Karpas-422 (cell line): ENCODE results near the gene TBC1D30. TPM values are rescaled to one million over a fixed set of nuclear protein-coding genes. Genes with fewer than 3 reads are reported as not detected.
"Not testable (repeated sequence)": the region's sequence is repeated elsewhere in the genome, so short reads cannot be mapped to it uniquely, and the experiment has no call there.

ENCODE experiments used
- DNase-seq: peaks from one replicate; pipeline ENCODE4 v3.0.0-alpha.2; 2015
- H2AFZ ChIP-seq: fragments of 200-600 bp; sonication (generic); 2 replicates; pipeline ENCODE4 v1.6.1; 2014; ENCODE audit warnings: antibody characterized with exemption, low read length, mixed read lengths
- H3K27ac ChIP-seq: fragments of 200-600 bp; sonication (generic); 2 replicates; pipeline ENCODE4 v1.5.1; 2014; ENCODE audit warnings: mild to moderate bottlenecking, low read length, moderate library complexity
- H3K27me3 ChIP-seq: fragments of 200-600 bp; sonication (generic); 2 replicates; pipeline ENCODE4 v1.6.1; 2014; ENCODE audit warnings: low read length, mixed read lengths
- H3K36me3 ChIP-seq: fragments of 200-600 bp; sonication (generic); 2 replicates; pipeline ENCODE4 v1.6.1; 2014; ENCODE audit warnings: low read length, mixed read lengths; ENCODE audit not compliant: insufficient read depth
- H3K4me1 ChIP-seq: fragments of 200-600 bp; sonication (generic); 2 replicates; pipeline ENCODE4 v1.6.1; 2014; ENCODE audit warnings: mild to moderate bottlenecking, low read length, mixed read lengths
- H3K4me2 ChIP-seq: fragments of 200-600 bp; sonication (generic); 2 replicates; pipeline ENCODE4 v1.6.1; 2014; ENCODE audit warnings: low read length, low read depth, mild to moderate bottlenecking; ENCODE audit not compliant: poor library complexity, severe bottlenecking
- H3K4me3 ChIP-seq: fragments of 200-600 bp; sonication (generic); 2 replicates; pipeline ENCODE4 v1.5.1; 2014; ENCODE audit warnings: mild to moderate bottlenecking, antibody characterized with exemption, low read length, mixed read lengths
- H3K79me2 ChIP-seq: fragments of 200-600 bp; sonication (generic); 2 replicates; pipeline ENCODE4 v1.6.1; 2014; ENCODE audit warnings: mild to moderate bottlenecking, low read length, mixed read lengths
- H3K9ac ChIP-seq: fragments of 200-600 bp; sonication (generic); 2 replicates; pipeline ENCODE4 v1.6.0; 2014; ENCODE audit warnings: low read length
- H3K9me2 ChIP-seq: fragments of 200-600 bp; sonication (generic), shearing (Covaris generic); replicated peaks from 2 replicates; pipeline ENCODE4 v1.6.0; 2014; ENCODE audit warnings: mild to moderate bottlenecking, low read length, moderate library complexity; ENCODE audit not compliant: insufficient read depth
- H3K9me3 ChIP-seq: fragments of 300-700, 200-600 bp; sonication (generic); 2 replicates; pipeline ENCODE4 v1.6.1; 2014; ENCODE audit warnings: low read length, mixed read lengths
- H4K20me1 ChIP-seq: fragments of 200-600 bp; sonication (generic); 2 replicates; pipeline ENCODE4 v1.6.1; 2014; ENCODE audit warnings: mild to moderate bottlenecking, antibody characterized with exemption, low read length, low read depth; ENCODE audit not compliant: insufficient read depth
- total RNA-seq: library from RNA; depleted of rRNA; stranded (reverse); fragments of >200 nt; shearing (Covaris generic); gene quantifications from 2 replicates; pipeline ENCODE4 v1.2.3, GENCODE V29; 2014; ENCODE audit warnings: low replicate concordance

TBC1D30 gene
- total RNA-seq, 1 experiment from 2014 or later: 7.1 TPM

DNA sequence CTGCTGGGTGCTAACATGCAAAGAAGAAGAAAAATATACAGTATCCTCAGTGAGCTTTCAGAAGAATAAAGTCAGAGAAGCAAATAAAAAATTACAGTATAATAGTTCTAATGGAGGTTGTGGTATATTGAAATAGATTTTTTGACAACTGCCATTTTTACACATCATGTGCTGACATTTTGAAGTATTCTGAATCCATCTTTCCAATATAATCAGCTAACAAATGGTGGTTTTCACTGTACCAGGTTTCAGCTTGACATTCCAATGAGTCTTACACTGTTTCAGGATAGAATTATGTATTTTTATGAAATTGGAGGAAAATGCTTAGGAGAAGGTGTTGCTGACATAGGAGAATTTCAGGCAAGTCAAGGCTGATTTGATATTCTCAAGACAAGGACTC lies 26.3 kb upstream of the TBC1D30 start:
- Histone ChIP-seq H3K79me2 (no peaks in the 10 kb centered on the region), H3K4me1 (no peaks in the 10 kb centered on the region), H2AFZ (no peak overlapping the region), H3K9ac (no peak overlapping the region), H3K27me3 (no peaks in the 10 kb centered on the region), H3K27ac (no peak overlapping the region), H4K20me1 (no peaks in the 10 kb centered on the region), H3K4me3 (no peak overlapping the region), H3K36me3 (no peaks in the 10 kb centered on the region), H3K9me3 (no peaks in the 10 kb centered on the region), H3K4me2 (no peak overlapping the region), H3K9me2 (no peaks in the 10 kb centered on the region)
- no peak for DNase-seq

DNA sequence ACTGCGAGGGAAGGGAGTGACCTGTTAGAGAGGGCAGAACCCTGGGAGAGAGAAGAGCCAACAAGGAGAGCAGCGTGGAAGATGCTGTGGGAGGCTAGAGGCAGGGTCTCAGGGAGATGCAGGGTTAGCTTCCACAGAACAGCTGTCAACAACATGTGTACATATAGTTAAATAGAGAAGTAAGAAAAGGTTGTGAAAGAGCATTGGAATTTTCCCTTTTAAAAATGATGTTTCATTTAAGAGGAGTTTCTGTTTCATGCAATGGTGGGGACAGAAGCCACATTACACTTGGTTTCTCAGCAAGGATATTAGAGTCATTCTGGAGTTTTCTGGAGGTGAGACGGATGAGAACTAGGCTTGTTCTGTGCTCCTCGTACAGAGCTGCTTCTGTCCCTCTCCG lies 23.8 kb upstream of the TBC1D30 start:
- H4K20me1 ChIP-seq: no peaks in the 10 kb centered on the region
- no peak overlapping the region for H2AFZ ChIP-seq
- no peaks in the 10 kb centered on the region for H3K79me2 ChIP-seq
- H3K4me3 ChIP-seq: no peak overlapping the region
- H3K27ac ChIP-seq: no peak overlapping the region
- no peak overlapping the region for H3K4me2 ChIP-seq
- no peaks in the 10 kb centered on the region for H3K27me3 ChIP-seq
- H3K9me3 ChIP-seq: no peaks in the 10 kb centered on the region
- no peaks in the 10 kb centered on the region for H3K36me3 ChIP-seq
- no peaks in the 10 kb centered on the region for H3K4me1 ChIP-seq
- no peak overlapping the region for H3K9ac ChIP-seq
- no peaks in the 10 kb centered on the region for H3K9me2 ChIP-seq
- DNase-seq: no peak

DNA sequence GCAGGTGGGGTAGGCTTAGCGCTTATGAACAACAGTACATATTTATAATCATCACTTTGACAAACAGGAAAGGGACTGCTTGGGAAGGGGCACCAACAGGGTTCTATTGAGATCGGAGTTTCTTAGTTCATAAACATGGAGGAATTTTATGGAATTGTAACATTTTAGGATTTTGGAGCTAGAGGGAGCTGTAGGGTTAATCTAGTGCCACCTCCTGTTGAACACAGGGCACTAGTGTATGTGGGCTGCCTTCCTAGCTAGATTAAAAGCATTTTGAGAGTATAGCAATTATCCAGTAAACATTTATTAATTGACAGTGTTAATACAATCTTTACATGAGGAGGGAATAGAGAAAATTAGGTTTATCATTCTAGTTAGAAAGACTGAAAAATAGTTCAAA lies 23.1 kb upstream of the TBC1D30 start:
- Histone ChIP-seq H3K9me3 (no peaks in the 10 kb centered on the region), H3K9ac (no peak overlapping the region), H3K4me1 (no peaks in the 10 kb centered on the region), H4K20me1 (no peaks in the 10 kb centered on the region), H3K36me3 (no peaks in the 10 kb centered on the region), H3K27ac (no peak overlapping the region), H3K9me2 (no peaks in the 10 kb centered on the region), H3K4me3 (no peak overlapping the region), H3K27me3 (no peaks in the 10 kb centered on the region), H3K79me2 (no peaks in the 10 kb centered on the region), H2AFZ (no peak overlapping the region), H3K4me2 (no peak overlapping the region)
- no peak for DNase-seq

DNA sequence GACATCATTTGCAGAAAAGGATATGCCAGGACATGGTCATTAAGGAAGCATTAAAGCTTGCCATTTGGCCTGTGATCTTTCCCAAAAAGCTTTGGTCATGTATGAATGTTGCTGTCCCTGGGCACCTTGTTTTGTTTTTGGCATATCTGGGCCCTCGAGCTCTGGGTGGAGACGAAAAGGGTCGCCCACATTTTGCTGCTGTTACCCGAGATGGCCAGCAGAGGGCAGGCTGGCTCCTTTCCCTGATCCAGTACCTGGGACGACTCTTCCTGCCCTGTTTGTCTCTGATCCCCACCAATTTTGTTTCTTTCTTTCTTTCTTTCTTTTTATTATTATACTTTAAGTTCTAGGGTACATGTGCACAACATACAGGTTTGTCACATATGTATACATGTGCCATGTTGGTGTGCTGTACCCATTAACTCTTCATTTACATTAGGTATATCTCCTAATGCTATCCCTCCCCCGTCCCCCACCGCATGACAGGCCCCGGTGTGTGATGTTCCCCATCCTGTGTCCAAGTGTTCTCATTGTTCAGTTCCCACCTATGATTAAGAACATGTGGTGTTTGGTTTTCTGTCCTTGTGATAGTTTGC lies 22.2 kb upstream of the TBC1D30 start:
- not testable (repeated sequence) for H2AFZ ChIP-seq, H3K4me2 ChIP-seq, H3K27ac ChIP-seq

DNA sequence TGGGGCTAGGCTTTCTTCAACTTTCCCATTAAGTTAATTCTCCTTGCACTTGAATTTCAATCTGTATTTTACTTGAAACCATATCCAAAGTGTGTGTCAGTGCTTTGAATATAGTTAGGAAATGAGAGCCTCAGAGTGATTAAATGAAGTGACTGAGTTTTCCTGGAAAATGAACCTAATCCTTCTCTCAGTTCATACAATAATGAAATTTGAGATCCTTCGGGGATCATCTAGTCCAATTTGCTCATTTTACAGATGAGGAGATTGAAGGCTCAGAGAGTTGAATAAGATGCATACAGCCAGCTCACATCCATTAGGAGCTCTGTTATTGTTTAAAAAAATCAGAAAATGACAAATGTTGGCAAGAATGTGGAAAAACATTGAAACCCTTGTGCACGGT lies 18.3 kb upstream of the TBC1D30 start:
- Histone ChIP-seq H3K4me3 (no peak overlapping the region), H3K9ac (no peak overlapping the region), H3K36me3 (no peaks in the 10 kb centered on the region), H4K20me1 (no peaks in the 10 kb centered on the region), H2AFZ (no peak overlapping the region), H3K27me3 (no peaks in the 10 kb centered on the region), H3K4me1 (peaks cover 3% of the 10 kb centered on the region; the same call in 1 of the 2 replicates), H3K79me2 (no peaks in the 10 kb centered on the region), H3K4me2 (no peak overlapping the region), H3K9me2 (no peaks in the 10 kb centered on the region), H3K9me3 (no peaks in the 10 kb centered on the region), H3K27ac (no peak overlapping the region)
- DNase-seq: no peak

More for the DNA sequence above, 22.2 kb upstream of the TBC1D30 start:
- not testable (repeated sequence) for H4K20me1 ChIP-seq, H3K36me3 ChIP-seq, H3K4me3 ChIP-seq, H3K9me2 ChIP-seq, H3K4me1 ChIP-seq, H3K9ac ChIP-seq, H3K79me2 ChIP-seq, H3K27me3 ChIP-seq, H3K9me3 ChIP-seq
- peak; percentile 79 for DNase-seq

DNA sequence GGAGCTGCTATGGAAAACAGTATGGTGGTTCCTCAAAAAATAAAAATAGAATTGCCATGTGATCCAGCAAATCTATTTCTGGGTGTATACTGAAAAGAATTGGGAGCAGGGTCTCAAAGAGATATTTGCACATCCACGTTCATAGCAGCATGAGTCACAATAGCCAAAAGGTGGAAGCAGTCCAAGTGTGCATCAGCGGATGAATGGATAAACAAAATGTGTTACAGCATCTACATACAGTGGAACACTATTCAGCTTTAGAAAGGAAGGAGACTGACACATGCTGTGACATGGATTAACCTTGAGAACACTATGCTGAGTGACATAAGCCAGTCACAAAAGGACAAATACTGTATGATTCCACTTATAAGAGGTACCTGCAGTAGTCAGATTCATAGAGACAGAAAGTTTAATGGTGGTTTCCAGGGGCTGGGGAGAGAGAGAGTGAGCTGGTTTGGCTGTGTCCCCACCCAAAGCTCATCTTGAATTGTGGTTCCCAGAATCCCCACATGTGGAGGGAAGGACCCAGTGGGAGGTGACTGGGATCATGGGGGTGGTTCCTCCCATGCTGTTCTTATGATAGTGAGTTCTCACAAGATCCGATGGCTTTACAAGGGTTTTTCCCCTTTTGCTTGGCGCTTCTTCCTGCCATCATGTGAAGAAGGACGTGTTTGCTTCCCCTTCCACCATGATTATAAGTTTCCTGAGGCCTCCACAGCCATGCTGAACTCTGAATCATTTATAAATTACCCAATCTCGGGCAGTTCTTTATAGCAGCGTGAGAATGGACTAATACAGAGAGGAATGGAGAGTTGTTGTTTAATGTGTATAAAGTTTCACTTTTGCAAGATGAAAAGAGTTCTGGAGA lies 17.6 kb upstream of the TBC1D30 start:
- Histone ChIP-seq H4K20me1 (no peaks in the 10 kb centered on the region), H3K4me2 (no peak overlapping the region), H3K27me3 (no peaks in the 10 kb centered on the region), H3K4me1 (peaks cover 3% of the 10 kb centered on the region; the same call in 1 of the 2 replicates), H3K9ac (no peak overlapping the region), H3K36me3 (no peaks in the 10 kb centered on the region), H3K79me2 (no peaks in the 10 kb centered on the region), H3K4me3 (no peak overlapping the region), H3K27ac (no peak overlapping the region), H3K9me3 (no peaks in the 10 kb centered on the region), H2AFZ (no peak overlapping the region), H3K9me2 (no peaks in the 10 kb centered on the region)
- DNase-seq: no peak

DNA sequence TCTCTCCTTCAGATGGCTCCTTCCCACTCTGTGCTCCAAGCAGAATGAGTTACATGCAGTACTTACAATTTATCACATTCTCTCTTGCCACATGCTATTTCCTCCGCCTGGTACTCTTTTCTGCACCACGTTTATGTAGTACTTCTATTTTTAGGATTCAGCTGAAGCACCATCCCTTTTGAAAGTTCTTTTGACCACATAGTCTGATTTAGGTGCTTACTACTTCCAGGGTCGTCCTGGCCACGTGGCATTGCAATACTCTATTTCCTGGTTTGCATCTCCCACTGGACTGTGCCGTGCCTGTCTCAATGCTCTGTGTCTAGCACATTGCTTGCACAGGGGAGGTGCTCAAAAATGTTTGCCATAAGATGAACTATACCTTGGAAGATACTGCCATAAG lies 16.3 kb upstream of the TBC1D30 start:
- Histone ChIP-seq H3K4me3 (no peak overlapping the region), H3K4me2 (no peak overlapping the region), H3K79me2 (no peaks in the 10 kb centered on the region), H3K27me3 (no peaks in the 10 kb centered on the region), H3K9me3 (no peaks in the 10 kb centered on the region), H3K9me2 (no peaks in the 10 kb centered on the region), H3K4me1 (peaks cover 3% of the 10 kb centered on the region; the same call in 1 of the 2 replicates), H3K36me3 (no peaks in the 10 kb centered on the region), H2AFZ (no peak overlapping the region), H4K20me1 (no peaks in the 10 kb centered on the region), H3K27ac (no peak overlapping the region), H3K9ac (no peak overlapping the region)
- no peak for DNase-seq

DNA sequence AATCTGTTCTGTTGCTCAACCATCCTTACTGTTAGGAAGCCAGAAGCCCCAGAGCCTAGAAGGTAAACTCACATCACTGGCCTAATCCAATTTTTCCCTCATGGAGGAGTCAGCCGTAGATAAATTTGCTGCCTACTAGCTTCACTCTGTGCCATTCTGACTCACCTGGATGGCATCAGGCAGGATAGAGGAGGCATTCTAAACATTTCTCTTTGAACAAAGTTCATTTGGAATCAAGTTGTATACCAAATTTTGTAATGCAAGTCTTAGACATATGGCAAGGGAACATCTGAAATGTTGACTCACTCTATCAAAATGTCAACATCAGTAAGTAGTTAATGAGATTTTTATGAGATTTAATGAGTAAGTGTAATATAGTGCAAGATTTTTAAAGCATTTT lies 13.6 kb upstream of the TBC1D30 start:
- Histone ChIP-seq H3K9me2 (no peaks in the 10 kb centered on the region), H3K27me3 (no peaks in the 10 kb centered on the region), H3K9ac (no peak overlapping the region), H4K20me1 (no peaks in the 10 kb centered on the region), H3K36me3 (no peaks in the 10 kb centered on the region), H3K9me3 (no peaks in the 10 kb centered on the region), H3K4me3 (no peak overlapping the region), H3K4me2 (no peak overlapping the region), H3K27ac (no peak overlapping the region), H3K4me1 (peaks cover 3% of the 10 kb centered on the region; the same call in 1 of the 2 replicates), H2AFZ (no peak overlapping the region), H3K79me2 (no peaks in the 10 kb centered on the region)
- DNase-seq: no peak
